ENCODE results near the gene RASGEF1C.

- TF ChIP-seq POLR2AphosphoS5 (IDR thresholded peaks at IDR 0.05; ENCODE audit: borderline replicate concordance, low read depth, low read length): no peak
- no peak for TF ChIP-seq EZH2 (IDR thresholded peaks at IDR 0.05)
Observed at GRCh38 chr5:180054226-180054625, 154.8 kb downstream of the RASGEF1C start.
